WERI-Rb-1 (cell line): ENCODE results near the gene HSD17B2.
A peak's percentile ranks its signal among the peaks of the same experiment; 100 is the strongest.

Source experiments
- DNase-seq: peaks from one replicate; pipeline ENCODE4 v3.0.0-alpha.2; 2020
- H3K27ac ChIP-seq: fragments of 250-450 bp; sonication (Bioruptor Pico); 2 replicates; pipeline ENCODE4 v1.5.1; 2020; ENCODE audit warnings: mild to moderate bottlenecking, moderate library complexity
- H3K27me3 ChIP-seq: fragments of 250-450 bp; sonication (Bioruptor Pico); 2 replicates; pipeline ENCODE4 v1.5.1; 2021; ENCODE audit warnings: mild to moderate bottlenecking, low read depth, moderate library complexity; ENCODE audit not compliant: insufficient read depth, severe bottlenecking
- H3K36me3 ChIP-seq: fragments of 250-450 bp; sonication (Bioruptor Pico); 2 replicates; pipeline ENCODE4 v1.5.1; 2020; ENCODE audit warnings: mild to moderate bottlenecking, moderate library complexity
- H3K4me3 ChIP-seq: 2 replicates; pipeline ENCODE4 v1.5.1; 2011; ENCODE audit warnings: low read depth, mild to moderate bottlenecking, control low read depth, low read length
- H3K9me3 ChIP-seq: fragments of 250-450 bp; sonication (Bioruptor Pico); 2 replicates; pipeline ENCODE4 v1.5.1; 2021; ENCODE audit warnings: mild to moderate bottlenecking, moderate library complexity; ENCODE audit not compliant: severe bottlenecking
- TF ChIP-seq, protein P1 (sequence below): IDR thresholded peaks from 2 replicates; pipeline ENCODE4 v1.5.1; 2011; ENCODE audit warnings: low read depth, mild to moderate bottlenecking, control low read depth, inconsistent platforms, low read length

The HSD17B2 gene

DNA sequence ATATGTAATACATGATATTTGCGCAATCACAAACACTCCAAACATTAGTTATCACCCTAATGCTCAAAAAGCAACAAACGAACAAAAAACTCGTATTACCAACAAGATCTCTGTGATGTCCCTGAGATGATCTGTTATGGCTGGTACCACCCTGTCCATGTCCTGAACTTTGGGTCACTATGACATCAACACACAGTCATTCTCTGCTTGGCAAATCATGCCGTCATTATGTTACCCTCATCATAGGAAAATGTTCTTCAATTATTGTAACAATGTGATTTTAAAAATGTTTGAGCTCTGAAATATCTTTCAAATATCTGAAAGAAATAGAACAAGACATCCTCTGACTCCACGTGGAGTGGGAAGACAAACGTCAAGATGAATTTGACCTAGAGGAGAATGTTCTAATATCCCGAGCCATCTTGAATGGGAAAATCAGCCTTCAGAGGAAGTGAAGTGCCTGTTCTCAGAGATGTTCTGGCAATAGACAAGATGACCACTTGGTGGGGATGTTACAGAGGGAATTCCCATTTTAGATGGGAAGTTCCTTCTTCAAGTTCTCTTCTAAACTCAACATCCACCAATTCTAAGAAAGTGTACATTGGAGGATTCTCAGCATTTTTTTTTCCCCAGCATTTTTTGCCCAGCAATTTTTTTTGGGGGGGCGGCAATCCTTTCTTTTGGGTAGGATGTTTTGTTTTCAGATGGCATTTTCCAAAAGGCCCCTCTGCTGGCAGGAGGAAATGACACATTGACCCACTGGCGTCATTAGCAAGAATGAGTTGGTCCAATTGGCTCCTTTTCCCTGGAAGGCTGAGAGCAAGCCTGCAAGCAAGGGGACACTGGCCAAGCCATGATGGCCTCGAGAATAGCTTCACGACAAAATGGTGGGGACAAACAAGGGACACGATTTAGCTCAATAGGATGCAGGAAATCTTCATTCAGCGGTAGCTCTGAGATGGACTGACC, 3.7 kb upstream of the HSD17B2 start:
- no peaks in the 10 kb centered on the region for H3K36me3 ChIP-seq
- no peak overlapping the region for H3K4me3 ChIP-seq
- DNase-seq: peak; percentile 15
- no peaks in the 10 kb centered on the region for H3K27me3 ChIP-seq
- no peaks in the 10 kb centered on the region for H3K9me3 ChIP-seq
- TF ChIP-seq, protein P1, sequence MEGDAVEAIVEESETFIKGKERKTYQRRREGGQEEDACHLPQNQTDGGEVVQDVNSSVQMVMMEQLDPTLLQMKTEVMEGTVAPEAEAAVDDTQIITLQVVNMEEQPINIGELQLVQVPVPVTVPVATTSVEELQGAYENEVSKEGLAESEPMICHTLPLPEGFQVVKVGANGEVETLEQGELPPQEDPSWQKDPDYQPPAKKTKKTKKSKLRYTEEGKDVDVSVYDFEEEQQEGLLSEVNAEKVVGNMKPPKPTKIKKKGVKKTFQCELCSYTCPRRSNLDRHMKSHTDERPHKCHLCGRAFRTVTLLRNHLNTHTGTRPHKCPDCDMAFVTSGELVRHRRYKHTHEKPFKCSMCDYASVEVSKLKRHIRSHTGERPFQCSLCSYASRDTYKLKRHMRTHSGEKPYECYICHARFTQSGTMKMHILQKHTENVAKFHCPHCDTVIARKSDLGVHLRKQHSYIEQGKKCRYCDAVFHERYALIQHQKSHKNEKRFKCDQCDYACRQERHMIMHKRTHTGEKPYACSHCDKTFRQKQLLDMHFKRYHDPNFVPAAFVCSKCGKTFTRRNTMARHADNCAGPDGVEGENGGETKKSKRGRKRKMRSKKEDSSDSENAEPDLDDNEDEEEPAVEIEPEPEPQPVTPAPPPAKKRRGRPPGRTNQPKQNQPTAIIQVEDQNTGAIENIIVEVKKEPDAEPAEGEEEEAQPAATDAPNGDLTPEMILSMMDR: peak; percentile 39
- no peak overlapping the region for H3K27ac ChIP-seq

DNA sequence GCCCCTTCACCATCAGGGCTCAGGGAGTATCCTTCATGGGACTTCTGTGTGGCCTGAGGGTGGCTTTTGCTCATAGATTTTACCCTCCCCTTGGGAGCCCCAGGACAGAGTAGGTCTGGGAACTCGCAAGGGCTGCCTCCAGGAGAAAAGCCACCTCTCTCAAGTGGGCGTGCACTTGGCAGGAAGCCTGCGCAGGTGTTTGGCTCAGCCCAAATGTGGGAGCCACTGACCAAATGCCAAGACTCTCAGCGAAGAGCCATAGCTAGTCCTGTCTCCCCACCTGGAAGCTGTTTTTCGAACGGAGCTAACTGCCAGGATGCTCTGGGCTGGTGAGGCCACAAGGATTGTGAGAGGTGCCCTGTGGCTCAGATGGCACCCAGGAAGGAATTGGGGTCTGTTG, 2.0 kb upstream of the HSD17B2 start:
- no peak overlapping the region for H3K4me3 ChIP-seq
- no peaks in the 10 kb centered on the region for H3K9me3 ChIP-seq
- no peaks in the 10 kb centered on the region for H3K27me3 ChIP-seq
- TF ChIP-seq, protein P1: no peak
- H3K36me3 ChIP-seq: no peaks in the 10 kb centered on the region
- DNase-seq: no peak
- H3K27ac ChIP-seq: no peak overlapping the region

DNA sequence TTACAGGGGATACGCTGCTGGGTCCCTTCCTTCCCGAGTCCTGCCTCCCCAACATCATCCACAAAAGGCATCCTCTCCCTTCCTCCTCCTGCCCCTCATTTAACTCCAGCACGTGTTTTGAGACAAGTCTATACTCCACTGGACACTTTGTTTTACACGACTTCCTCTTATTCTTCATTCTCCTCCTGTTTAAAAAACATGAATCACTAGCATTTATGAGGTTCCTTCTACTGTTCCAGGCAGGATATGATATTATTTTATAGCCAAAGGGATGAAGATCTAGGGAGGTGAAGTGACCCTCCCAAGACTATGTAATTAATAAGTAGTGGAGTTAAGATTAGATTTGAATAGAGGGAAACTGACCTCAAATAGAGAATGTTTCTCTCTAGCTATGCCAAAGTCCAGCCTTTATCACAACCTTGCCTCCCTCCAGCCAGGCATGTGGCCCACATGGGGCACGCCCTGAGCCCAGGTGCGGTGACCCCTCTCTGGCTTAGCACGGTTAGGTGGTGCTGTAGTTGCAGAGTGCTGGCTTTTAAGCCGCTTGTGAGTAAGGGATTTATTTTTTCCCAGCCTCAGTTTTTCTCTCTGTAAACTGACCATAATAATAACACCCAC, 1.3 kb upstream of the HSD17B2 start:
- H3K9me3 ChIP-seq: no peaks in the 10 kb centered on the region
- H3K36me3 ChIP-seq: no peaks in the 10 kb centered on the region
- H3K27ac ChIP-seq: no peak overlapping the region
- no peak overlapping the region for H3K4me3 ChIP-seq
- DNase-seq: no peak
- H3K27me3 ChIP-seq: no peaks in the 10 kb centered on the region
- TF ChIP-seq, protein P1: no peak

DNA sequence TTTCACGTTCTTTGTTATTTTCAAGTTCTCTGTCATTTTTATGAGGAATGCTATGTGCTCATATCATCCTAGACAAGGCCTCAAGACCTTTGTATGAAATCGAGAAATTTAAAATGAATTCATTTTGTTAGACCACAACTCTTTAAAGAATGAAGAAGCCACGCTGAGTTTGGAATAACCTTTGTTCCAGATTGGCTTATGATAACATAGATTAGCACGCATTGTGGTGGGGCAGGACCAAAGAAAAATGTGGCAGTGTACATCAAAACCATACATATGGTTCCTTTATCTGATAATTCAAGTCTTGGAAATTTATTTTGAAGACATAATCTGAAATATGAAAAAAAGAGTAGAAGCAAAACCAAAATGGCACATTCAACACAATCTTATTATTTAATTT, 2.2 kb downstream of the HSD17B2 start:
- no peak overlapping the region for H3K27ac ChIP-seq
- TF ChIP-seq, protein P1: no peak
- H3K27me3 ChIP-seq: no peaks in the 10 kb centered on the region
- no peaks in the 10 kb centered on the region for H3K36me3 ChIP-seq
- DNase-seq: no peak
- H3K4me3 ChIP-seq: no peak overlapping the region
- H3K9me3 ChIP-seq: no peaks in the 10 kb centered on the region

- TF ChIP-seq, protein P1: no peak
- DNase-seq: no peak
- no peaks in the 10 kb centered on the region for H3K9me3 ChIP-seq
- no peak overlapping the region for H3K4me3 ChIP-seq
- no peaks in the 10 kb centered on the region for H3K27me3 ChIP-seq
- H3K36me3 ChIP-seq: no peaks in the 10 kb centered on the region
- no peak overlapping the region for H3K27ac ChIP-seq
These were observed 2.6 kb downstream of the HSD17B2 start for GRCh38 chr16:82037666-82038065.
